GM18526 (cell line): ENCODE measurements around the gene PPP2CA.
A peak's percentile ranks its signal among the peaks of the same experiment; 100 is the strongest.

Experiments
- POLR2A ChIP-seq: IDR thresholded peaks from 3 replicates; pipeline ENCODE4 v1.6.1; 2011; ENCODE audit not compliant: insufficient read length; ENCODE audit errors: extremely low read depth

PPP2CA gene

DNA sequence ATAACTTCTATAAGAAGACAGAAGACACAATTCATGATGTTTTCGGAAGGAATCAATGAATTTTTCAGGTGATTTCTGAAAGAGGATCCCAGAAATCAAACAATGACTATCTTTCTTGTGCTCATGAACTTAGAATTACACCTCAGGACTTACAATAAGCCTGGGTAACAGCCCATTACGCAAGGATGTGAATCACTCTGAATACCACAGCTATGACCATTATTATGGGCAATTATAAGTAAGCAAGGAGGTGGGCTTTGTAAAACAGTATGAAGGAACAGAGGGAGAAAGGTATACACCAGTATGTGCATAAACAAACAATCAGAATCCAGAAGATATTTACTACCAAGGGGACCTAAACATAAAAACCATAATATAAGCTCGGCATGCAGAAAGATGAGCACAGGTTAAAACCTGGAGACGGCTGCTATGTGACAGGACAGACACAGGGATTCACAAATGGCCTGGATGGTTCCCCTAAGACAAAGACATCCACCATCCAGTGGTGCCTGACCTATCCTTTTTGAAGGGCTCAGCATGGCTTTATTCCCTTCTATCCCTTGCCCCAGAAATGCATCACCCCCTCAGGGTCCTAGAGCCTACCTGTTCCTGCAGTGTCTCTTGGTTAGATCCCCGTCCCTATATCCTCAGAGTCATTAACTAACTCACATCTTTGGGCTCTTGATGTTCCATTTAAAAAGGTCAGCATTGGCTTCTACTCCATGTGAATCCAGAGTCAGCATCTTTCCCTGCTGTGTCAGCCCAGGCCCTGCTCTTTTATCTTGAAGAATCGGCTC, 21.8 kb upstream of the PPP2CA start:
- TF ChIP-seq POLR2A: no peak

DNA sequence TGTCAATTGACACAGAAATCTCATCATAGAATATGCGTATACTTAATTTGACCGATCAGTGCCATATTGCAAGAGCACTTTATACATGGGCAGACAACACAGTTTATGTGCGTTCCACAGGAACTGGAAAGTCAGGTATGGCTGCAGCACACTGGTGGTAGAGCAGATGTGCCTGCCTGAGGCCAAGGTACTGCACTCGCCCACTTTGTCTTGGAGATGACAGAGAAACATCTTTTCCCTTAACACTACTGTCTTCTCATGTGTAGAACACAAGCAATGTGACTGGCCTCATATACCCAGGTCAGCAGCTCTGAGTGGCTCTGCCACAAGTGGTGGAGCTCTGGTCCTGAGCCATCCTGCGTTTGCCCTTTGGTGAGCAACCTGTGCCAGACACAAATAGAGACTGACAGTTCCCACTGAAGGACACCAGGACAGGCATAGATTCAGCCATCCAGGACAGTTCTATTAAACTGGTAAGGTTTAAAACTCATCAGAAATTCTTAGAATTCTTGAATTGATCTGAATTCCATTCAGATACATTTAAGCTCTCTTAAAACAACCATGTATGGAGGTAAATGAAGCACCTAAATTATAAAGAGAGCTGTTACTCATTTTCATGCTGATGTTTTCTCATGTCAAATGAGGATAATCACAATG, 21.0 kb upstream of the PPP2CA start:
- no peak for TF ChIP-seq POLR2A

DNA sequence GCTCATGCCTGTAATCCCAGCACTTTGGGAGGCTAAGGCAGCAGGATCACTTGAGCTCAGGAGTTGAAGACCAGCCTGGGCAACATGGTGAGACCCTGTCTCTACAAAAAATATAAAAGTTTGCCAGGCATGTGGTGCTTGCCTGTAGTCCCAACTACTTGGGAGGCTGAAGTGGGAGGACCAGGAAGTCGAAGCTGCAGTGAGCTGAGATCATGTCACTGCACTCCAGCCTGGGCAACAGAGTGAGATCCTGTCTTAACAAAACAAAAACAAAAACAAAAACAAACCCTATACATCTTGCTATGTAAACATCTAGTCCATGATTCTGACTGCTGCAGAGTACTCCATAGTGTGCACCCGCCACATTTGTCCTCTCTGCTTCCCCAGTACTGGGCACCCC, 19.8 kb upstream of the PPP2CA start:
- TF ChIP-seq POLR2A: no peak

DNA sequence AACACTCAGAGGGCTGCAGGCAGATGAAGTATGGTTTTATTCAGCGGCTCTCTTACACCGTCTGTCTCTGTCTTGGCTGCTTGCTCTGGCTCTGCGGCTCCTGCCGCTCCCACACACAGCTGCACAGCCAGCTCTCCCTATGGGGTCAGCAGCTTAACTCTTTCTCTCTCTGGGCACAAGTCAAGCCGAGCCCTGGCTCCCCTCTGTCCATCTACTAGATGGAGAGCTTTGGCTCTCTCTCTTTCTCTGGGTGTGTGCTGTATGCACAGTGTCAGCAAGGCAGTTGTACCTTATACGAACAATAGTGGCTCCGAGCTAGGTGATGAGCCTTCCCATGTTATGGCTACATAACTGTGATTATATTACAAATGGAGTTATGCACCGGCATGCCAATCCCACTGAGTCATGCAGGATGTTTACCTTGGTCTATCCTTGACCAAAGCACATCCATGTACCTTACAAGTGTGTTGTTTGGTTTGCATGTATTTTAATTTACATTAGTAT, 19.3 kb upstream of the PPP2CA start:
- TF ChIP-seq POLR2A: no peak

DNA sequence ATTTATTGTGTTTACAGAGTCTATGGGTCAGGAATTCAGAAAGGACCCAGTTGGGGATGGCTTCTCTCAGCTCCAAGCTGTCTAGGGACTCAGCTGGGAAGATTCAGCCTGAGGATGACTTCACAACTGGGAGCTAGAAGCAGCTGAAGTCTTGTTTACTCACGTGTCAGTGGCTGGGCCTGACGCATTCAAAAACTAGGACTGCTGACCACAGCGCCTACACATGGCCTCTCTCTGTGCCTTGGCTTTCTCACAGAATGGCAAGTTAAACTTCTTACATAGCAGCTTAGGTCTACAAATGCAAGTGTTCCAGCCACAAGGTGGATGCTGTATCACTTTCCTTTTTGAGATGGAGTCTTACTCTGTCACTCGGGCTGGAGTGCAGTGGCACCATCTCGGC, 16.3 kb upstream of the PPP2CA start:
- no peak for TF ChIP-seq POLR2A

DNA sequence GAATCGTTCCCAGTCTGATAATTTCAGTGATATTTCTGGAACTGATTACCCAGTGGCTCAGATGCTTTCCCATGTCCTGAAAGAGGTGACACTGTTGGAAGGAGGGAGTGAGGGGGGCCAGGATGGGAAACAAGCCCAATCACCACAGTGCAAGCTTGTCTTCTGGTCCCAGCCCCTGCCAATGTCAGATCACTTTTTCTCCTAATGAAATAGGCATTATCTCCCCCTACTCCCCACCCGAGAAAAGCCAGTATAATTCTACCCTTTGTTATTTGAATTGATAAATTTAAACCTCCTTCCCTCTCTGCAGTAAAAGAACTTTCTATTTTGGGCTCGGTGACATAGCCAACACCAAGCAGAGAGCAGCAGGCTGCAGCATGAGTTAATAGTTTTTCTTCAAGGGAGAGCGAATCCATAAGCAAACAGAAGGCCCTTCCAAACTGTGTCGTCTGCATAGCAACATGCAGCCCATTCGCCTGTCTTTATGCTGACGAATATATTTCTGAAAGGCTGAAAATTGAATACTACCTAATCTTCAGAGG, 14.6 kb upstream of the PPP2CA start:
- TF ChIP-seq POLR2A: no peak

DNA sequence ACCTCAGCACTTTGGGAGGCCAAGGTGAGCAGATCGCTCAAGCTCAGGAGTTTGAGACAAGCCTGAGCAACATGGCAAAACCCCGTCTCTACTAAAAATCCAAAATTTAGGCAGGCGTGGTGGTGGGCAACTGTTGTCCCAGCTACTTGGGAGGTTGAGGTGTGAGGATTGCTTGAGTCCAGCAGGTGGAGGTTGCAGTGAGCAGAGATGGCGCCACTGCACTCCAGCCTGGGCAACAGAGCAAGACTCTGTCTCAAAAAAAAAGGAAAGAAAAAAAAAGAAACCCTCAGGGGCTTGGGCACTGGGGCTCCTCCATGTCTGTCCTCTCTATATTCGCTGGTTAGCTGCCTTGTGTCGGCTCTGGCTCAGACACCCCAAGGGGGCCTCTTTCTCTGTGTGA, 10.9 kb upstream of the PPP2CA start:
- TF ChIP-seq POLR2A: no peak

DNA sequence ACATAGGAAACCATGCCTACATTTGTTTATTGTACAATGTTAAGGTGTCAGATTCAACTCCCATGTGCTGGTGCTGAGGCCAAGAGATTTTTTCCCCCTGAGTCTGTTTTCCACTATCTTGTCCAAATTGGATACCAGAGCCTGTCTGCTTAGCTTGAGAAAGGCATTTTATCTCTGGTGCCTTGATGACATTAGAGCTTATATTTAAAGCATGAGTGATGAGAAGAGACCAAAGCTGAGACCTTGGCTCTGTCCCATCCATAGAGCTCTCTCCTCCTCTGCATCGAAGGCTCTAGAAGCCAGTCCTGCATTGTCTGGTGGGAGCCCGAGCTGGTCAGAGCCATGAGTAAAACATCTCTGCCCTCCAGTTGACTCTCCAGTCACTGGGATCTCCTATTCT, 10.4 kb upstream of the PPP2CA start:
- no peak for TF ChIP-seq POLR2A

DNA sequence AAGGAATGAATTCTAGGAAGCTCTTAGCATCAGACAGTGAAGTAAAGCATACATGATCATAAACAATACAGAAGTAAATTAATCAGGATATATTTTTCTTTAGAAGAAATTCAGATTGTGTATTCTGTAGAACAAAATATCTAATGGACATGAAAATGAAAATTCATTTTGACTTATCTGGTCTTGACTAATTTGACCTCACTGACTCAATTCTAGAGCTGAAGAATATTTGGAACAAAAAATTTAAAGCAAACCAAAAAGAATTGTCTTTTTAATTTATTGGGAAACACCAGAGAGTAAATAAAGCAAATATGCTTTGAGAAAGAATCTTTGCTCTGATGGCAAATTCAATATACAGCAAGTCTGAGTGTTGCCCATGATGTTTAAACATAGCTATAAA, 2.8 kb upstream of the PPP2CA start:
- TF ChIP-seq POLR2A: no peak

DNA sequence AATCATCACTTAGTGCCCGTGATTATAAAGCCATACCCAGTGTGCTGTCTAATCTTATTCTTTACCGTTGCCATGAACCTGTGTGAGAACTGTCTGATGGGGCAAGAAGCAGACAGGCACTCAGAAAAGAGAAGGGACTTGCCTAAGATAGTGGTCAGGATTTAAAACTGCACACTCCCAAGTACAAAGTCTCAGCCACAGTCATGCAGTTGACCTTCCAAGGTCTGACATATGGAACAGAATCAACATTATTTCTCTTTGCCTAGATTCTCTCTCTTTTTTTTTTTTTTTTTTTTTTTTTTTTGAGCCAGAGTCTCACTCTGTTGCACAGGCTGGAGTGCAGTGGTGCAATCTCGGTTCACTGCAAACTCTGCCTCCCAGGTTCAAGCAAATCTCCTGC, 1.9 kb upstream of the PPP2CA start:
- no peak for TF ChIP-seq POLR2A

DNA sequence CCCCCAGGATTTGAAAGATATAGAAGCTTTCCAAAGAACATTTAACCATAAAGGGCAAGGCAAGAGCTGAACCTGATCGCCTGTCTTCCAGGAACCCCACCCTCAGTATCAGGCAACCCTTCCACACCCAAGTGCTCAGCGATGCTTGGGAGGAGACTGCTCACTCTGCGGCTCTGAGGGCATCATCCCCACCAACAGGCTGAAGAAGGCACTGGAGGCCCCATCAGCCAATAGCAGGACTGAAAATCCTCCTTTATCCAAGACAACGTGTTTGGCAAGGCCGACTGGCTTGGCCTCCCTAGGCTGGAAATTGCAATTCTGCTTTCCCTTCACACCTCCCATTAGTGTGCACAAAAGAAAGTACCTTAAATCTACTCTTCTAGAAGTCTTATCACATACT, 1.4 kb upstream of the PPP2CA start:
- no peak for TF ChIP-seq POLR2A

DNA sequence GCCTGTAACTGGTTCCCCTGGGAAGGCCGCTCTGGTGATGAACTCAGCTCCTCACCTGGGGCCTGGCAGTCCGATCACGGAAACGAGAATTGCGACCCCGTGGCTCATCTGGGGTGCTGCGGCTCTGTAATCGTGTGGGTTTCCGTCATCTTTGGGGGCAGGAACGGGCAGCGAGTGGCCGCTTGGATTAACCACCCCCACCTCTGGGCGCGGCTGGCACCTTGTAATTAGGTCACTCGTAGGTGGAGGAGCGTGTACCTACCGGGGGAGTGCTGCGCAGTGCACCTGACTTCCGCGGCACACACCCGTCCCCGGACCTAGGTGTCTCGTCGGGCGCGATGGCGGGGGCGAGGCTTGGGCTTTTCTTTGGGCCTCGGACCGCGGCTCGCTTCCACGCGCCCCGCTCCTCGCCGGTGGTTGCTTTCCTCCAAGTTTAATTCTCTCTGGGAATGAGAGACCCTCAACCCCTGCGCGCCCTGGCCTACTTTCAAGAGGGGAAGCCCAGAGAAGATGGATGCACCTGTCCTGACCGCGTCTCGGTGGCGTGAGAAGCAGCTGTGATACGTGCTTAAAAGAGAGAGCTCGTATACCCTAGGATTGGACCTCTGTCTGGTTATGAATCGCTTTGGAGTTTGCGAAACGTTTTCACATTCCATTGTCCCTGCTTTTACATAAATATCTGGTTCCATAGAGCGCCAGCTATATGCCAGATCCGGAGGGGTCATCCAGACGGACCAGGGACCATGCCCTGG, 744 bp upstream of the PPP2CA start:
- TF ChIP-seq POLR2A: peak; percentile 59

DNA sequence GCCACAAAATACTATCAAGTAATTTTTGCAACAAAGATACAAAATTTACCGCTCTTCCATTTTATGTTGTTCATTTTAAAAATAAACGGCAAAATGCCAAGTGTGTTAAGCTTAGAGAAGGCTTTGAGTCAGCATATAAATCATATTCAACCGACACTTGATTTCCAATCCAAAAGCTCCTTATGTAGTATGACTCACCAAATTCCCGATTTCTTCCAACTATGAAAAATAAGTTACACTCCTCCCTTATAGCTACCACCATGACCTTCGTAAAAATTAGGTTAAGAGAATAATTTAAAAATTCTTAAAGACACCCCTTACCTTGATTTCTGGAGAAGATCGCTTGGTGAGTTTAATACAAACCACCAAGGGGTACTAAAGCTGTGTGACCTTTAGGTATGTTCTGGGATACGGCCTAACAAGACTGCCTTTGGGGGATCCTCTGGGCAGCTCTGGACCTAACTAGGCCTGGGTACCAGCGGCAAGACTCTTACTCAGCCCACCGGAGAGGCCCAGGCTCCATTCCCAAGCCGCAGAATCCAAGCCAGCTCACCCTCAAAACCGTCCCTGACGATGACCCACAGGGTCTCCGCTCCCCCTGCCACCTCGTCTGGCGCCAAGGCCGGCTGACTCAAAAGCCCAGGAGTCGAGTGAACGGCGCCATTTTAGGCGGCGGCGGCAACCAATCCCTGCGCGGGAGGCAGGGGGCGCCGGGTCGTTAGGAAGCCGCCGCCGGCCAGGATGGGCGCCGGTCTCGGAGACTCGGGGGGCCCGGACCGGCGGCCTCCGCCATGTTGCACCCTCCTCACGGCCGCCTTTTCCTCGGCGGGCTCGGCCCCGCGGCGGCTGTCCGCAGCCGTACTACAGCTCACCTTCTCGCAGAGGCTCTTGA, 739 bp downstream of the PPP2CA start:
- TF ChIP-seq POLR2A: no peak

DNA sequence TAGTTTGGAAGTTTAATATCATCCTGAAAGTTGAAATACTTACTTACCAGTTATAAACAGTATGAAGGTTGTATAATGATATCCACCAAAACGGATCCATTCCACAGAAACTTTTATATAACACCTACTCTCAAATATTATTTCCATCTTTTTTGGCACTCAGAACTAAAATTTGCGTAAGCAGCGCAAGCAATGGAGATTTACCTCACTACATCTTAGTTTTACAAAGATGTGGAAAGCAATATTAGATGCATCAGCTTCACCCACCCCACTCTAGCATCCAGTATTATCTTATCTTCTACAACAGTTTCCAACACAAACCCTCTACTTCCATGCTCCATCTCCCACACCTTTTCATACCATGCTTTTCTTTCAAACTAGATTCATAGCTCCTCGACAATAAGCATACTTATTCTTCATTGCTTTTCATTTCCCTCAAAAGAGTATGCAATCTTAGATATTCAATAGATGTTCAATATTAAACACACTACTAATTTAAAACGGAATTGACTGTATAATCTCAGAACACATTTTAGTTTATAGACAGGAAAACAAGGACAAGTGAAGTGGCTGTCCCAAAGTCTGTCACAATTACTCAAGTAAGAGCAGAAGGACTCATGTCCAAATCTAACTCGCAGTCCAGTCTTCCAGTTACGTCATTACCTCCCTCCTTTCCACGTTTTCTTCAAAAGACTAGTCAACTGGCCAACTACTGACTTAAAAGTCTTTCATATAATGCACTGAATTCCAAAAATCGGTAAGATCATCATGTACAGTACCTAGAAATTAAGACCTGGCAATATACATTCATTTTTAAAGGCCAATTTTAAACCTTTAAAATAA, 2.2 kb downstream of the PPP2CA start:
- no peak for TF ChIP-seq POLR2A
